IMR-90 (cell line): ENCODE data around the gene GADL1. TPM values are rescaled to one million over a fixed set of nuclear protein-coding genes. Genes with fewer than 3 reads are reported as not detected.

ENCODE experiments used
- ATAC-seq: fragments of 200-7000 bp; cut with Tn5 transposase; 2 replicates; pipeline ENCODE4 v1.9.1; 2020; ENCODE audit warnings: low read depth, mild to moderate bottlenecking, moderate library complexity
- BruUV-seq: library from RNA; stranded (reverse); fragments of 400-500 nt; replicated peaks from 2 replicates; lab custom pipeline; 2021; lab: Mats Ljungman, UMichigan
- CTCF ChIA-PET: fragments of 300-600 bp; formaldehyde crosslinking; extraction: SDS; loops from one replicate; lab custom pipeline; 2021; ENCODE audit warnings: antibody characterized with exemption; lab: Yijun Ruan, JAX
- POLR2A ChIA-PET: fragments of 300-600 bp; sonication (Branson Sonifier 250); formaldehyde crosslinking; loops from one replicate; lab custom pipeline; 2022; ENCODE audit warnings: antibody characterized with exemption; ENCODE audit not compliant: unreplicated experiment; lab: Charles Lee
- DNase-seq: peaks from one replicate; pipeline ENCODE4 v3.0.0; 2013
- H2AFZ ChIP-seq: replicated peaks from 2 replicates; pipeline ENCODE3; 2013; ENCODE audit warnings: low read length, mild to moderate bottlenecking; ENCODE audit not compliant: poor library complexity
- H2AK5ac ChIP-seq: 2 replicates; pipeline ENCODE4 v1.6.1; 2013; ENCODE audit warnings: low read depth, low read length, inconsistent platforms
- H2AK9ac ChIP-seq: replicated peaks from 2 replicates; pipeline ENCODE3; 2013; ENCODE audit warnings: mild to moderate bottlenecking, low read depth, low read length, moderate library complexity; ENCODE audit not compliant: poor library complexity
- H2BK120ac ChIP-seq: 2 replicates; pipeline ENCODE4 v1.6.1; 2013; ENCODE audit warnings: low read depth, low read length, inconsistent platforms
- H2BK15ac ChIP-seq: 3 replicates; pipeline ENCODE4 v1.6.1; 2013; ENCODE audit warnings: low read depth, low read length, inconsistent platforms
- H2BK20ac ChIP-seq: 2 replicates; pipeline ENCODE4 v1.6.1; 2013; ENCODE audit warnings: low read depth, mild to moderate bottlenecking, inconsistent platforms, low read length, moderate library complexity
- H2BK5ac ChIP-seq: 2 replicates; pipeline ENCODE4 v1.6.1; 2013; ENCODE audit warnings: mild to moderate bottlenecking, low read depth, low read length, inconsistent platforms; ENCODE audit not compliant: poor library complexity, severe bottlenecking
- H3K14ac ChIP-seq: replicated peaks from 2 replicates; pipeline ENCODE4 v1.6.1; 2013; ENCODE audit warnings: low read depth, low read length, inconsistent platforms
- H3K18ac ChIP-seq: 2 replicates; pipeline ENCODE4 v1.6.1; 2013; ENCODE audit warnings: low read depth, low read length, control low read depth
- H3K23ac ChIP-seq: 2 replicates; pipeline ENCODE4 v1.6.1; 2013; ENCODE audit warnings: low read depth, low read length, inconsistent platforms
- H3K27ac ChIP-seq: 2 replicates; pipeline ENCODE4 v1.5.1; 2013; ENCODE audit warnings: mild to moderate bottlenecking, control low read depth, low read length; ENCODE audit not compliant: insufficient read depth
- H3K27me3 ChIP-seq: 2 replicates; pipeline ENCODE4 v1.6.1; 2013; ENCODE audit warnings: low read length; ENCODE audit not compliant: control insufficient read depth, insufficient read depth
- H3K36me3 ChIP-seq: 2 replicates; pipeline ENCODE4 v1.6.1; 2013; ENCODE audit warnings: low read length, mixed read lengths; ENCODE audit not compliant: control insufficient read depth, insufficient read depth
- H3K4ac ChIP-seq: 2 replicates; pipeline ENCODE4 v1.6.1; 2013; ENCODE audit warnings: low read depth, low read length, inconsistent platforms
- H3K4me1 ChIP-seq: 2 replicates; pipeline ENCODE4 v1.6.1; 2013; ENCODE audit warnings: low read length, mixed read lengths; ENCODE audit not compliant: control insufficient read depth, insufficient read depth
- H3K4me2 ChIP-seq: 2 replicates; pipeline ENCODE4 v1.6.1; 2013; ENCODE audit warnings: low read depth, mild to moderate bottlenecking, control low read depth, low read length, moderate library complexity
- H3K4me3 ChIP-seq: 2 replicates; pipeline ENCODE4 v1.5.1; 2013; ENCODE audit warnings: low read depth, mild to moderate bottlenecking, control low read depth, low read length, moderate library complexity; ENCODE audit not compliant: insufficient read depth
- H3K56ac ChIP-seq: 2 replicates; pipeline ENCODE4 v1.6.1; 2013; ENCODE audit warnings: low read length, inconsistent platforms; ENCODE audit not compliant: insufficient read depth; ENCODE audit errors: extremely low read depth
- H3K79me1 ChIP-seq, 2 experiments: 2 replicates each; pipeline ENCODE4 v1.6.1; 2013; ENCODE audit warnings: low read length in 2 of 2, inconsistent platforms in 1 of 2, low read depth in 1 of 2
- H3K9ac ChIP-seq: 2 replicates; pipeline ENCODE4 v1.6.1; 2013; ENCODE audit warnings: low read depth, low read length, control low read depth
- H3K9me1 ChIP-seq: 2 replicates; pipeline ENCODE4 v1.6.1; 2013; ENCODE audit warnings: low read length, inconsistent platforms; ENCODE audit not compliant: insufficient read depth
- H3K9me3 ChIP-seq: 2 replicates; pipeline ENCODE4 v1.6.1; 2013; ENCODE audit warnings: low read length; ENCODE audit not compliant: control insufficient read depth, insufficient read depth
- H4K20me1 ChIP-seq: 2 replicates; pipeline ENCODE4 v1.6.1; 2013; ENCODE audit warnings: low read length, inconsistent platforms; ENCODE audit not compliant: insufficient read depth
- H4K5ac ChIP-seq: 2 replicates; pipeline ENCODE4 v1.6.1; 2013; ENCODE audit warnings: mild to moderate bottlenecking, low read depth, low read length, control low read depth
- H4K8ac ChIP-seq, 2 experiments: 2 replicates each; pipeline ENCODE4 v1.6.1; 2013; ENCODE audit warnings: low read depth in 2 of 2, low read length in 2 of 2, control low read depth in 1 of 2, inconsistent platforms in 1 of 2
- H4K91ac ChIP-seq: 2 replicates; pipeline ENCODE4 v1.6.1; 2013; ENCODE audit warnings: low read depth, low read length, inconsistent platforms; ENCODE audit not compliant: insufficient read depth
- CEBPB ChIP-seq: IDR thresholded peaks from 2 replicates; pipeline ENCODE4 v1.6.1; 2012; ENCODE audit warnings: low read depth, low read length, improper control_type of control experiment
- CHD1 ChIP-seq: IDR thresholded peaks from 2 replicates; pipeline ENCODE4 v1.6.1; 2012; ENCODE audit warnings: low read depth, low read length, improper control_type of control experiment
- FOS ChIP-seq: fragments of 150-350 bp; IDR thresholded peaks from 2 replicates; pipeline ENCODE4 v1.6.1; 2016; ENCODE audit warnings: low read depth, low read length
- MAZ ChIP-seq: IDR thresholded peaks from 2 replicates; pipeline ENCODE4 v1.6.1; 2012; ENCODE audit warnings: low read depth, mild to moderate bottlenecking, low read length, improper control_type of control experiment, moderate library complexity, borderline replicate concordance
- NFE2L2 ChIP-seq: fragments of 150-350 bp; IDR thresholded peaks from 2 replicates; pipeline ENCODE4 v1.6.1; 2016; ENCODE audit warnings: low read depth, mild to moderate bottlenecking, low read length
- RAD21 ChIP-seq: IDR thresholded peaks from 2 replicates; pipeline ENCODE4 v1.6.1; 2012; ENCODE audit warnings: low read length, improper control_type of control experiment
- RCOR1 ChIP-seq: IDR thresholded peaks from 2 replicates; pipeline ENCODE4 v1.6.1; 2012; ENCODE audit warnings: mild to moderate bottlenecking, low read length, improper control_type of control experiment; ENCODE audit not compliant: insufficient replicate concordance
- RFX5 ChIP-seq: IDR thresholded peaks from 2 replicates; pipeline ENCODE4 v1.8.0; 2012; ENCODE audit warnings: low read depth, mild to moderate bottlenecking, low read length, moderate library complexity
- WGBS, 2 experiments: methylation state at CpG; one replicate each; pipeline versions ENCODE4 v1.1.5 to v1.1.7; 2013; ENCODE audit warnings: missing lambda C conversion rate in 2 of 2; ENCODE audit not compliant: insufficient read length in 1 of 2; ENCODE audit errors: extremely low coverage in 2 of 2; 5-methylcytosine and 5-hydroxymethylcytosine counted together
- dilution Hi-C: fragments of 300-500 bp; cut with HindIII; formaldehyde crosslinking; loops from one replicate; pipeline ENCODE4 v1.14.3; 2018; ENCODE audit warnings: low sequenced_read_pairs; ENCODE audit not compliant: unreplicated experiment
- in situ Hi-C: fragments of 300-500 bp; cut with MboI; formaldehyde crosslinking; loops from 3 replicates; pipeline ENCODE4 v1.14.3; 2019; ENCODE audit warnings: low sequenced_read_pairs, inconsistent platforms, mixed read lengths
- intact Hi-C: fragments of 100-400 bp; cut with micrococcal nuclease; formaldehyde crosslinking; loops from 2 replicates; pipeline ENCODE4 v1.10.0; 2022
- polyA plus RNA-seq, 3 experiments: library from polyadenylated mRNA; depleted of rRNA; stranded (reverse); fragments of >200 nt; gene quantifications; 2 replicates each; pipeline ENCODE4 v1.2.3, GENCODE V29; 2012; ENCODE audit warnings: low replicate concordance in 1 of 3
- total RNA-seq: library from RNA; depleted of rRNA; stranded (reverse); fragments of >200 nt; gene quantifications from 2 replicates; pipeline ENCODE4 v1.2.3, GENCODE V29; 2012
- TF ChIP-seq, protein P1 (sequence below): conservative IDR thresholded peaks from 2 replicates; pipeline ENCODE4 v1.5.1; 2012; ENCODE audit warnings: mild to moderate bottlenecking, low read depth, low read length, improper control_type of control experiment
- TF ChIP-seq, protein P2 (sequence below): fragments of 150-350 bp; IDR thresholded peaks from 2 replicates; pipeline ENCODE4 v1.6.1; 2017; ENCODE audit warnings: mild to moderate bottlenecking, antibody characterized with exemption, low read length, low read depth

GADL1 gene
- total and polyA plus RNA-seq, 2 of the 4 experiments (the other 2 are of a cell fraction) = not detected

DNA sequence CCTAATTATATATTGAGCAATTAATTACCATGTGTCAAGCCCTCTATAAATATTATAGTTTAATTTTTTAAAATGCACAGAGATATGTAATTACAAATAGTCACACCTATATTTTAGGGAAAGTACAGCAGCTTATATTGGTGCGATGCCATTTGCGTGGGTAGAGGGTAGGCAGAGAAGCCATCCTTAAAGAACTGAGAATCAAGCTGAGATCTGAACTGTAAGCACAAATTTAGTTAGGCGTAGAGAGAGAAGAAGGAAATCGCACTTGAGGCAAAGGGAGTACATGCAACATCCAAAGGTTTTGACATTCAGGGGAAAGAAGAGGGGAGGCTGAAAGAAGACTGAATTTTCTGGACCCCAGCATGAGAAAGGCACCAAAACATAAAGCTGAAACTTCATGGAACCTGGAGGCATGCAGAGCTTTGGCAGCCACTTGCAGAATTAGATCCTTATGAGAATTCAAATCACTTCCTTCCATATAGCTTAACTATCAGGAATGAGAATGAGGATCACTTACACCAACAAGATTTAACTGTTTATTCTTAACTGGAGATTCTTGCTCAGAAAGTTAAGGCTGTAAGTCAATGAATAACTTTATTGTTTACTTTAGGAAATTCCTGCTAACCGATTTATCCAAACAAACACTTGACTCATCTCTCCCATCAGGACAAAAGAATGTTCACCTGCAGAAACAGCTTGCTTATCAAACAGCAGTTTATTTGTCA lies 173.7 kb downstream of the GADL1 start:
- H3K56ac ChIP-seq = peak overlapping the region; percentile 98
- H4K8ac ChIP-seq = peak overlapping the region; percentile 83 to 95
- H3K14ac ChIP-seq = peak overlapping the region; percentile 85
- peak overlapping the region; percentile 84 for H3K4me2 ChIP-seq
- H3K9me3 ChIP-seq = no peaks in the 10 kb centered on the region
- H3K27ac ChIP-seq = peak overlapping the region; percentile 98
- peaks cover 3% of the 10 kb centered on the region for H3K9me1 ChIP-seq
- peak overlapping the region; percentile 96 for H4K91ac ChIP-seq
- CTCF ChIA-PET = interaction anchor here (0.7 kb wide), 1 partner anchor 22 kb away, joined by 3 read pairs; no protein-coding TSS in a partner anchor
- no peak overlapping the region for H3K4me3 ChIP-seq
- DNase-seq = peak; percentile 95
- H3K18ac ChIP-seq = peak overlapping the region; percentile 98
- TF ChIP-seq RCOR1 (peak; percentile 21), RFX5 (no peak), FOS (peak; percentile 56), NFE2L2 (no peak), MAZ (no peak), CHD1 (no peak), CEBPB (no peak), RAD21 (no peak)
- TF ChIP-seq, protein P1, sequence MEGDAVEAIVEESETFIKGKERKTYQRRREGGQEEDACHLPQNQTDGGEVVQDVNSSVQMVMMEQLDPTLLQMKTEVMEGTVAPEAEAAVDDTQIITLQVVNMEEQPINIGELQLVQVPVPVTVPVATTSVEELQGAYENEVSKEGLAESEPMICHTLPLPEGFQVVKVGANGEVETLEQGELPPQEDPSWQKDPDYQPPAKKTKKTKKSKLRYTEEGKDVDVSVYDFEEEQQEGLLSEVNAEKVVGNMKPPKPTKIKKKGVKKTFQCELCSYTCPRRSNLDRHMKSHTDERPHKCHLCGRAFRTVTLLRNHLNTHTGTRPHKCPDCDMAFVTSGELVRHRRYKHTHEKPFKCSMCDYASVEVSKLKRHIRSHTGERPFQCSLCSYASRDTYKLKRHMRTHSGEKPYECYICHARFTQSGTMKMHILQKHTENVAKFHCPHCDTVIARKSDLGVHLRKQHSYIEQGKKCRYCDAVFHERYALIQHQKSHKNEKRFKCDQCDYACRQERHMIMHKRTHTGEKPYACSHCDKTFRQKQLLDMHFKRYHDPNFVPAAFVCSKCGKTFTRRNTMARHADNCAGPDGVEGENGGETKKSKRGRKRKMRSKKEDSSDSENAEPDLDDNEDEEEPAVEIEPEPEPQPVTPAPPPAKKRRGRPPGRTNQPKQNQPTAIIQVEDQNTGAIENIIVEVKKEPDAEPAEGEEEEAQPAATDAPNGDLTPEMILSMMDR = no peak
- TF ChIP-seq, protein P2, sequence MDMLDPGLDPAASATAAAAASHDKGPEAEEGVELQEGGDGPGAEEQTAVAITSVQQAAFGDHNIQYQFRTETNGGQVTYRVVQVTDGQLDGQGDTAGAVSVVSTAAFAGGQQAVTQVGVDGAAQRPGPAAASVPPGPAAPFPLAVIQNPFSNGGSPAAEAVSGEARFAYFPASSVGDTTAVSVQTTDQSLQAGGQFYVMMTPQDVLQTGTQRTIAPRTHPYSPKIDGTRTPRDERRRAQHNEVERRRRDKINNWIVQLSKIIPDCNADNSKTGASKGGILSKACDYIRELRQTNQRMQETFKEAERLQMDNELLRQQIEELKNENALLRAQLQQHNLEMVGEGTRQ = no peak
- H3K4ac ChIP-seq = peak overlapping the region; percentile 95
- H2BK120ac ChIP-seq = peak overlapping the region; percentile 96
- dilution Hi-C loops (no loop called here), in situ Hi-C loops (no loop called here), intact Hi-C loops (no loop called here)
- no peaks in the 10 kb centered on the region for H3K27me3 ChIP-seq
- WGBS, 2 experiments = no CpG with 5 or more reads among the region's 5 CpGs
- peak; percentile 85 for ATAC-seq
- H3K23ac ChIP-seq = peak overlapping the region; percentile 93
- peak overlapping the region; percentile 95 for H4K5ac ChIP-seq
- H2AFZ ChIP-seq = peak overlapping the region; percentile 70
- H2AK5ac ChIP-seq = peak overlapping the region; percentile 91
- no TSS peak for BruUV-seq
- POLR2A ChIA-PET = interaction anchor here (0.6 to 0.7 kb wide), 2 partner anchors 54 to 57 kb away, joined by 3 to 5 read pairs; no protein-coding TSS in a partner anchor
- H2BK15ac ChIP-seq = peak overlapping the region; percentile 98
- H3K79me1 ChIP-seq = no peaks in the 10 kb centered on the region
- peak overlapping the region; percentile 97 for H2BK5ac ChIP-seq
- H2BK20ac ChIP-seq = peak overlapping the region; percentile 95
- H3K4me1 ChIP-seq = peaks cover 5% of the 10 kb centered on the region
- peak overlapping the region; percentile 68 for H3K9ac ChIP-seq
- no peak overlapping the region for H2AK9ac ChIP-seq
- H4K20me1 ChIP-seq = no peaks in the 10 kb centered on the region
- H3K36me3 ChIP-seq = no peaks in the 10 kb centered on the region
